Skin epidermis (tissue), 12 donors: ENCODE results near the gene CDC42BPA.

Experiments
- H3K27ac ChIP-seq, 21 experiments: fragments of 200-600 bp; sonication (generic) in 11 of 21; one replicate each; pipeline ENCODE4 v1.5.0; 2020; ENCODE audit warnings: mild to moderate bottlenecking in 3 of 21, inconsistent platforms in 2 of 21, moderate library complexity in 2 of 21
- H3K4me3 ChIP-seq, 7 experiments: fragments of 200-600 bp; sonication (generic) in 2 of 7; one replicate each; pipeline ENCODE4 v1.5.0; 2020; ENCODE audit warnings: inconsistent platforms in 2 of 7, mild to moderate bottlenecking in 2 of 7, moderate library complexity in 1 of 7

CDC42BPA gene

GRCh38 chr1:227225715-227226346, 92.5 kb downstream of the CDC42BPA start:
- no peak overlapping the region for H3K4me3 ChIP-seq
- H3K27ac ChIP-seq, result no peak overlapping the region

- Histone ChIP-seq H3K27ac (no peak overlapping the region), H3K4me3 (no peak overlapping the region)
Observed at GRCh38 chr1:227223171-227223806, 95.0 kb downstream of the CDC42BPA start.

GRCh38 chr1:227219715-227220292, 98.5 kb downstream of the CDC42BPA start:
- no peak overlapping the region for H3K4me3 ChIP-seq
- no peak overlapping the region for H3K27ac ChIP-seq

- H3K27ac ChIP-seq, result no peak overlapping the region
- H3K4me3 ChIP-seq, result no peak overlapping the region
Observed at GRCh38 chr1:227218870-227219573, 99.3 kb downstream of the CDC42BPA start.

GRCh38 chr1:227215863-227216510, 102.3 kb downstream of the CDC42BPA start:
- no peak overlapping the region for H3K27ac ChIP-seq
- H3K4me3 ChIP-seq, result no peak overlapping the region

GRCh38 chr1:227214207-227214606, 104.1 kb downstream of the CDC42BPA start:
- Histone ChIP-seq H3K4me3 (no peak overlapping the region), H3K27ac (no peak overlapping the region)

- H3K4me3 ChIP-seq, result no peak overlapping the region
- no peak overlapping the region for H3K27ac ChIP-seq
Observed at GRCh38 chr1:227213426-227213825, 104.9 kb downstream of the CDC42BPA start.

GRCh38 chr1:227212164-227212563, 106.1 kb downstream of the CDC42BPA start:
- Histone ChIP-seq H3K27ac (no peak overlapping the region), H3K4me3 (no peak overlapping the region)

- Histone ChIP-seq H3K27ac (no peak overlapping the region), H3K4me3 (no peak overlapping the region)
Observed at GRCh38 chr1:227210604-227211003, 107.7 kb downstream of the CDC42BPA start.

GRCh38 chr1:227197064-227197463, 121.2 kb downstream of the CDC42BPA start:
- Histone ChIP-seq H3K27ac (no peak overlapping the region), H3K4me3 (no peak overlapping the region)

GRCh38 chr1:227192163-227192562, 126.1 kb downstream of the CDC42BPA start:
- Histone ChIP-seq H3K4me3 (no peak overlapping the region), H3K27ac (no peak overlapping the region)

- H3K27ac ChIP-seq, result no peak overlapping the region
- H3K4me3 ChIP-seq, result no peak overlapping the region
Observed at GRCh38 chr1:227191607-227192006, 126.7 kb downstream of the CDC42BPA start.

- H3K4me3 ChIP-seq, result no peak overlapping the region
- H3K27ac ChIP-seq, result no peak overlapping the region
Observed at GRCh38 chr1:227190321-227190720, 128.0 kb downstream of the CDC42BPA start.

- Histone ChIP-seq H3K4me3 (no peak overlapping the region), H3K27ac (no peak overlapping the region)
Observed at GRCh38 chr1:227185291-227185690, 133.0 kb downstream of the CDC42BPA start.

GRCh38 chr1:227182012-227182411, 136.3 kb downstream of the CDC42BPA start:
- Histone ChIP-seq H3K27ac (no peak overlapping the region), H3K4me3 (no peak overlapping the region)

GRCh38 chr1:227175611-227176010, 142.7 kb downstream of the CDC42BPA start:
- Histone ChIP-seq H3K4me3 (no peak overlapping the region), H3K27ac (no peak overlapping the region)

GRCh38 chr1:227174164-227174563, 144.1 kb downstream of the CDC42BPA start:
- Histone ChIP-seq H3K27ac (no peak overlapping the region), H3K4me3 (no peak overlapping the region)

GRCh38 chr1:227170361-227171166, 147.7 kb downstream of the CDC42BPA start:
- H3K27ac ChIP-seq, result no peak overlapping the region

GRCh38 chr1:227169343-227169742, 148.9 kb downstream of the CDC42BPA start:
- no peak overlapping the region for H3K27ac ChIP-seq
- H3K4me3 ChIP-seq, result no peak overlapping the region

More at GRCh38 chr1:227170361-227171166, 147.7 kb downstream of the CDC42BPA start:
- no peak overlapping the region for H3K4me3 ChIP-seq
